GM21576 (cell line): ENCODE results near the gene SNRPD3.

Experiments used
- ATAC-seq: cut with Tn5 transposase; IDR thresholded peaks from one replicate; pipeline ENCODE4 v1.9.1; 2021; ENCODE audit warnings: mild to moderate bottlenecking, moderate library complexity; ENCODE audit not compliant: unreplicated experiment

Gene SNRPD3

DNA sequence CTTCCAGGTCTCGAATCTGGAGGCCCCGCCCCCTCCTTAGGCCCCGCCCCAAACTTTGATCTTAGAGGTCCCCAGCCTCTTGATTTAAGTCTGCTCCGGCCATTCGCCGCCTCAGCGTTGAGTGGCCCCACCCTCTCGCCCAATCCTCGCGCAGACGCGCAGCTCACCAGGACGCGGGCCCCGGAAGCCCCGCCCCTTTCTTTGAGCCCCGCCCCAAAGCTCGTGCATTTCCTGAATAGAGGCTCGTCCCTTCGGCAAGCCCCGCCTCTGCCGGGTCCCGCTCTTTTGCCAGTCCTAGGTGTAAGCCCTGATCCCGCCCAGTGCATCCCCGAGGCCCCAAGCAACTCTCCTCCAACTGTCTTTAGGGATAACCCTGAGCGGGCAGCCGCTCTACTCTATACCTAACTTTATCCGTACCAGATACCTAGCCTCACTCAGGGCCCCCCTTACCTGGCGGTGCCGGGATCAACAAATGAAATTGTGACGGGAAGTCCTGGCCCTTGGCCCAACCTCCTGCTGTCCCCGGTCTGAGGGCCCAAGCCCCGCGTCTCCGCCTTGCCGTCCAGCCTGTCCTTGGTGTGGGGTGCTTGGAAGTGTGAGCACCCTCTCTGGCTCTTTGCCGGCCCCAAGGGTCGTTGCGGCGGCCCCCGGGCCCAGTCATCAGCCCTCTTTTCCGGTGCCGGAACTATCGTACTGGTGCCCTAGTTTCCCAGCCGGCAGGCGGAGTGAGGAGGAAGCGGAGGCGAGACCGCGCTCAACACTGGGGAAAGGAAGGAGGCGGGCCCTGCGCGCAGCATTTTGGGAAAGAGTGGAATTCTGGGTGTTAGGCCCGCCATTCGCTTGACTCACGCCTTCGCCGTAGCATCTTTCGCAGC lies at the start of gene SNRPD3:
Gene SNRPD3, plus strand, starts transcription at position 835 of the 875 bp plus-strand sequence. CDS start 1,676 bp downstream, outside the sequence.
- ATAC-seq: peak; percentile 66

DNA sequence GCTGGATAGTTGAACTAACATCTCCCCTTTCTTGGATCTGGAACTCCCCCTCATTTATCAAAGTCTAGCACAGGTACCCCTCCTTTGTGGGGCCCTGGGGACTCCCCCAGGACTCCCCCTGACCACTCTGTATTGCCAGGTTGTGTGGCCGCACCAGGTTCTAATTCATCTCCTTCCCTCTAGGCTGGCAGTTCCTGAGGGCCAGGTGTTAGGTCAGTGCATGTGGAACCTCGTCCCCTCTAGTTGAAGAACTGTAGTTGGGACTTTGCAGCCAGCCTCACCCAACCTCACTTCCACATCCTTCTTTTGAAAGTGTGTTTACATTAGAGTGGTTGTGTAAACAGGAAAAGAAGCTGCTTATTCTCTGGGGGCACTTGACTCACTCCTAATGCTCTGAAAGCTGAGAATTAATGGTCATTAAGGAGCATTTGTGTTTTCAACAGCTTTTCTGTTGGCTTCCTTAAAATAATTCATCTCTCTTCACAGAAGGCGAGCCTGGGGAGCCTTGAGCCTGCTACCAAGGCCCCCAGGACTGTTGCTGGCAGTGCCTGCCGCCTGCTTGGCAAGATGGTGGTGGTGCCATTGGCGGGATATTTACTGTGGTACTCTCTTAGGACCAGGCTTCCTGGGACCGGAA lies 48.9 kb upstream of the SNRPD3 start:
- ATAC-seq: no peak

- no peak for ATAC-seq
These were observed 48.1 kb upstream of the SNRPD3 start for GRCh38 chr22:24507716-24508115.

- ATAC-seq: no peak
These were observed 44.9 kb upstream of the SNRPD3 start for GRCh38 chr22:24510637-24511625.

DNA sequence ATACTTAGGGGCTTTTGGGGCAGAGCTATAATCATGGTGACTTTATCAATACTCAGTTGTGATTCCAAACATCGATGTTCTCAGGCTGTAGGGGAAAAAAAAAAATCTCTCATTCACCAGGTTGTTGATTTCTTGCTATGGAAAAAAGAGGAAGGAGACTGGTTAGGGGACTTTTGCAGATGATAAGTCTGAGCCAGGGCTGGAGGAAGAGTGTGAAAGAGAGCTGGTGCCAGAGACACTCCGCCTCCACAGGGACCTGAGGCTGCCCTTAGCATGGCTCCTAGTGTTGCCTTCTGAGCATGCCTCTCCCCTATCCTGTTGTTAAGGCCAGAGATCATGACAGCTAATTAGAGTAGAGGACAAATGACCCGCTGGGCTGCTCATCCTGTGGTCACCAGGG lies 43.8 kb upstream of the SNRPD3 start:
- ATAC-seq: no peak

- no peak for ATAC-seq
These were observed 42.2 kb upstream of the SNRPD3 start for GRCh38 chr22:24513378-24514240.

DNA sequence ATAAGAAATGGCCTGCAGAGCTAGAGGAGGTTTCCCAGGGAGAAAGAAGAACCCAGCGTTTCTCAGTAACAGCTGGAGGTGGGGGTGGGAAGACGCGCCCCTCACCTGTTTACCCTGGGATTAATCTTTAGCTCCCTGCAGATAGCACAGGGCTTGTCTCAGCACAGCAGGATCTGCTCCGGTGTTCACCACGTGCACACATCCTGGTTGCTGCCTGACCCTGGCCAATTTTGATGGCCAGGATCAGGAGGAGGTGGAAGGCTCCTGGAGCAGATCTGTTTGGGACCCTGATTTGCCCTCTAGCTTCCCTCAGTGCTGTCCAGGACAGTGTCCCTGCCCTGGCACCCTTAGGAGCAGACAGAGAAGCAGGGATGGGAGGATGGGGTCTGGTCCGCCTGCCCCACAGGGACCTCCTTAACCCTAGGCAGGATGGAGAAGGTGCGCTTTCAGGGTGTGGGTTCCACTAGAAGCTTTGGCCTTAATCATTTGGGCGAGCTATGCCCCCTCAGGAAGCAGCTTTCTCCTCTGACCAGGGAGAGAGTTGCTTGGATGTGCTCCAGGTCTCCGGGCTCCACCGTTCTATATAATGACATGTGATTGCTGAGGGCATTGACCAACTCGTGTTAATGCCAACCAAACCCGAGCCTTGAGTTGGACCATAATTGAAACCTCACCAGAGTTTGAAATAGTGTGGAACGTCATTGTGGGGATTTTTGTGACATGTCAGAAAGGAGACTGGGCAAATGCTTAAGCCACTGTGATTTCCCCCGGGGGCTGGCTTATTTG lies 41.4 kb upstream of the SNRPD3 start:
- no peak for ATAC-seq

GRCh38 chr22:24515027-24515338 lies 40.8 kb upstream of the SNRPD3 start:
- no peak for ATAC-seq

DNA sequence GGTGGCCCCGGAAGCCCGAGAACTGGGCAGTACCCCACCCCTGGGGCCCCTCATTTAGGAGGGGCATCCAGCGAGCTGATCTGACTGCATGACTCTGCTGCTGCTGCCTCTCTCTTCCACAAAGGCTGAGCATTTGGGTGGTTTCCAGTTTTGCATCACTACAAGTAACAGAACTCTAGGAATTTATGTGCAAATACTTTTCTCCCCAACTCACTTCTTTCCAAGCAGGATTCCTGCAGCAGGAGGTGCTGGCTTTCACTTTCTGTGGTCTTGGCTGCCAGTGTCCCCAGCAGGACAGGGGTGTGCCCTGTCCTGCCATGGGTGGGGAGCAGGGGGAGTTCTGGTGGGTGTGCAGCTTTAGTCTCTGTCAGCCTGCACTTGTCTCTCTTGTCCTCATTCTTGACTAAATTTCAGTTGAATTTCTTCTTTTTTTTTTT lies 39.5 kb upstream of the SNRPD3 start:
- no peak for ATAC-seq

GRCh38 chr22:24517446-24517845 lies 38.4 kb upstream of the SNRPD3 start:
- ATAC-seq: no peak

DNA sequence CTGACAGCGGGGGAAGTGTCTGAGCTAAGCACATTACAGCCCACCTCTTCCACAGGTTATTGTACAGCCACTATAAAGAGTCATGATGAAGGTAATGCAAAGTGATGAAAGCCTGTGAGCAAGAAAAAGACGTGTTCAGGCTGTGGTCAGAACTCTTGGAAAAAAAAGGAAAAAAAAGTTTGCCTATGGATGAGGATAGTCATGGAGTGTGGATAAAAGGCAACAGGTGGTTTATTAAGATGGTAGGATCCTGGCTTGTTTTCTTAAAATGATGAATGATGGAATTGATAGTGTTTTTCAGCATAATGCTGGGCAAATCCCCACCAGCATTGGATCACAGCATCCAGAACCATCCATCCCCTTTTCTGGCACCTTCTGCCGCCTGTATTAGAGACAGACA lies 37.6 kb upstream of the SNRPD3 start:
- no peak for ATAC-seq

- ATAC-seq: no peak
These were observed 36.9 kb upstream of the SNRPD3 start for GRCh38 chr22:24518771-24519485.

DNA sequence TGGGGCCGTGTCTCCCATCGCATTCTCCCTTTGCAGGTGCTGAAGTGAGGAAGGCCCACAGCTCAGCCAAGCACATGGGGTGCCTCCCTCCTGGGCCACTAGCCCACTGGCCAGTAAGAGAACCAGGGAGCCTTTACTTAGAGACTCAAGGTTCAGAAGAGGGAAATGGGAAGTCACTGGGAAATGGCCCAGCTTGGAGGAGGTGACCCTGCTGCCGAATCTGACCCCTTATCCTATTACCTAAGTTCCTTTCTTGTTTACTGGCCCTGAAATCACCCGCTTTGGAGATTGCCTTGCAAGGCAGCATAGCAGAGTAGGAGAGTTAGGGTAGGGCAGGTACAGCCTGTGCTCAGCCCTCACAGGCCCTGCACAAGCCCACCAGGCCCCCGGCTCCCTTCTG lies 36.3 kb upstream of the SNRPD3 start:
- no peak for ATAC-seq

- ATAC-seq: no peak
These were observed 34.0 kb upstream of the SNRPD3 start for GRCh38 chr22:24521791-24522245.

DNA sequence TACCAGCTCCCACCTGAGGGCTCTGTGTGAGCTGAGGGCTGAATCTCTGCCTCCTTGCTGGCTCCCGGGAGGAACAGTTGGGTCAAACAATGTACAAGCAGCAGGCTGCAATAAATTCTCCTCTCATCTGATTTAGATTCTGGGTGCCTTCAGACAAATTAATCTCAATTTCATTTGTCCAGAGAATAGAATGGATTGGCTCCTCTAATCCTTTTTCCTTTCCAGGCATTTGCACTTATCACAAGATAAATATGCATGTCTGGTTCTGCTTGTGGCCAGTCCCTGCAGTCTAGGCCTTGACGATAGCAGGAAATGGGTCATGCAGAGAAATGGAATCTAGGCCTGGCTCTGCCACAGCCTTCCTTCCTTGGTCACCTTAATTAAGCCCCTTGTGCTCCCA lies 31.9 kb upstream of the SNRPD3 start:
- ATAC-seq: no peak

GRCh38 chr22:24525416-24526037 lies 30.3 kb upstream of the SNRPD3 start:
- ATAC-seq: peak; percentile 77

DNA sequence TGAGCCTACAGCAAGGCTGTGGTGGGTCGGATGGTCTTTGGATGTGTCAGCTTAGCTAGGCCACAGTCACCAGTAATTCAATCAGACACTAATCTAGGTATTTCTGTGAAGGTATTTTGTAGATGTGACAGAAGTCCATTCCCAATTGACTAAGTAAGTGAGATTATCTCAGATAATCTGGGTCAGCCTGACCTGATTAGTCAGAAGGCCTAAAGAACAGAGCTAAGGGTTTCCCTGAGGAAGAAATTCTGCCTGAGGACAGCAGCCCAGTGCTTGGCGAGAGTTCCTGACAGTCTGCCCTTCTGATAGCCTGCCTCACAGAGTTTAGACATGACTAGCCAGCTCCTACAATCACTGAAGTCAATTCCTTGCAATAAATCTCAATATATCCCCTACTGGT lies 29.6 kb upstream of the SNRPD3 start:
- ATAC-seq: no peak

- ATAC-seq: no peak
These were observed 25.9 kb upstream of the SNRPD3 start for GRCh38 chr22:24529898-24530297.
